Stimulated activated CD8-positive, alpha-beta memory T cell treated with anti-CD3 and anti-CD28 coated beads, Interleukin-7, amount 100 ng/mL, for 1 hour (primary cell): ENCODE results near the gene SLC26A1.
"Not testable (repeated sequence)": the region's sequence is repeated elsewhere in the genome, so short reads cannot be mapped to it uniquely, and the experiment has no call there.

ENCODE experiments used
- DNase-seq, 2 donors: peaks; one replicate each; pipeline ENCODE4 v3.0.0-alpha.2; 2020; ENCODE audit warnings: low read depth in 2 of 2

Gene SLC26A1

DNA sequence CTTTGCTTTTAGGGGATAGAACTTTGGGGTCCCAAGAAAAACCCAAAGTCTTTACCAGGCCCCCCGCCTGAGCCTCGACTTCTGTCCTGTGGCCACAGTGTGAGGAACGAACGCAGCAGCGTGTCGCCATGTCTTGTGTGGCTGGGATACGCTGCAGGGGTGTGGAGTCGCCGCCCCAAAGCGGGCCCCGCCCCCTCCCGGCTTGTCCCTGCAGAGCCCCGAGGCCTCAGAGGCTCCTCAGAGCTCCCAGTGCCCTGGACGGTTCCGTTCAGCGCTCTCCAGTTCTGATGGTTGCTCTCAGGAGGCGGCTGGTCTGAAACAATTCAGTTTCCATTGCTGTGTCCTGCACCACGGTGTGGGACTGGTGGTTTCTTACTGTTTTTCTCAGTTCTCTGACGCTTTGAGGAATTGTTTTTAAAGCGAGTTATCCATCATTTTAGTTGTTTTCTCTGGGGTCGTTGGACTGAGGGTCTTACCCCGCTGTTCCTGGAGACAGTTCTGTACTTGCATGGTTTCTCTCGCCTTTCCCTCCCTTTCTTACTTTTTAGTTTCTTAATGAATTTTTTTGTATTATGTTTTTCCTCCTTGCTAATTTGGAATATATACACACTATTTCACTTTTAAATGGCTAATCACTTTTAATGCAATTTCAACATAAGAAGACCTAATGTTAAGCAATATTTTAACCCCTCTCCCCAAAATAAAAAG lies 7.9 kb downstream of the SLC26A1 start:
- peak; percentile 40 to 55 for DNase-seq

DNA sequence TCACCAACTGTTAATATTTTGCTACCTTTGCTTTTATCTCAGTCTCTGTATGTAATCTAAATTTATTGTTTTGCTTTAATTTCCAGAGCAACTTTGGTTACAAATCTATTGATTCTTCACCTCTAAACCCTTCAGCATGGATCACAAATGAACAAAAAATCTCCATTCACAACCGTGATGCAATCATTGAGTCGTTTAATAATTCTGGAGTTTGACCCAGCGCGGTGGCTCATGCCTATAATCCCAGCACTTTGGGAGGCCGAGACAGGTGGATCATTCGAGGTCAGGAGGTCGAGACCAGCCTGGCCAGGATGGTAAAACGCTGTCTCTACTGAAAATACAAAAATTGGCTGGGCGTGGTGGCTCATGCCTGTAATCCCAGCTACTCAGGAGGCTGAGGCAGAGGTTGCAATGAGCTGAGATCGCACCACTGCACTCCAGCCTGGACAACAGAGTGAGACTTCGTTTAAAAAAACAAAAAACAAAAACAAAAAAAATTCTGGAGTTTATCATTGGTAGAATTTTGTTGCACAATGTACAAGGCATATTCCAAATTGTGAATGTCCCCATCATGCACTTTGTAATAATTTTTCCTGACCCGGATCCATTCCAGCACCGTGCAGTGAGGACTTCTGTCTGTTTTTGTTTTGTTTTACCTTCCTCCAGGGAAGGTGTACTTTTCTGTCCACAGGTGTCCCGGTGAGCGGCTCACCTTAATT lies 8.7 kb downstream of the SLC26A1 start:
- no peak for DNase-seq

DNA sequence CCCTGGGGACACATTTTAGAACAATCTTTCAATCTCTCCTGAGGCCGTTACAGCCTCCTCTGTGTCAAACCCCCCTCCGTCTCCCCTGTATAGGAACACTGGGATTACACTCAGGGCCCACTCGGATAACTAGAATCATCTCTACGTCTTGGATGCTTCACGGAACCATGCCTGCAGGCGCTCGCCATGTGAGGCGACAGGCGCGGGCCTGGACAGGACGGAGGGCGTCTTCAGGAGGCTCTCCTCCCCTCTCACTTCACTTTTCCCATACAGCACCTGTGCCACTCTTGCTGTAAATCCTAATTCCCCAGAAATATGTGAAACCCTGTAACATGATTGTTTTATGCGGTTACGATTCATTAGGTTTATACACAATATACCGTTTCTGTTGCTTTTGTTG lies 10.4 kb downstream of the SLC26A1 start:
- DNase-seq: no peak

DNA sequence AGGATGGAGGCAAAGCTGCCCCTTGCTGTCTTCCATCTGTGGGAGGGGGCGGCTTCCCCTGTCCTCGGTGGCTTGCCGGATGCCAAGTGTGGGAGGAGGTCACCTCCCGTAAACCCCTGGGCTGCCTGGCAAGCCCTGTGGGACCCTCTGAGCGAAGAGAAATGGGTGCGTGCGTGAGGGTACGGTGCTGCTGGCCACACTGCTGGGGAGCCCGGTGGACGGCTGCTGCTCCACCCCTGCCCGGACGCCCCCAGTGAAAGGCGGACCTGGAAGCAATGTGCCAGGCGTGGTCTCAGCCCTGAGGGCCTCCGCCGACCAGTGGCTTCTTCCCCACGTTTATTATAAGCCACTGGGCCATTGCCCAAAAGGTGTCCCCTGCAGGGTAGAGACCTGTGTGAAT lies 10.9 kb downstream of the SLC26A1 start:
- no peak for DNase-seq

DNA sequence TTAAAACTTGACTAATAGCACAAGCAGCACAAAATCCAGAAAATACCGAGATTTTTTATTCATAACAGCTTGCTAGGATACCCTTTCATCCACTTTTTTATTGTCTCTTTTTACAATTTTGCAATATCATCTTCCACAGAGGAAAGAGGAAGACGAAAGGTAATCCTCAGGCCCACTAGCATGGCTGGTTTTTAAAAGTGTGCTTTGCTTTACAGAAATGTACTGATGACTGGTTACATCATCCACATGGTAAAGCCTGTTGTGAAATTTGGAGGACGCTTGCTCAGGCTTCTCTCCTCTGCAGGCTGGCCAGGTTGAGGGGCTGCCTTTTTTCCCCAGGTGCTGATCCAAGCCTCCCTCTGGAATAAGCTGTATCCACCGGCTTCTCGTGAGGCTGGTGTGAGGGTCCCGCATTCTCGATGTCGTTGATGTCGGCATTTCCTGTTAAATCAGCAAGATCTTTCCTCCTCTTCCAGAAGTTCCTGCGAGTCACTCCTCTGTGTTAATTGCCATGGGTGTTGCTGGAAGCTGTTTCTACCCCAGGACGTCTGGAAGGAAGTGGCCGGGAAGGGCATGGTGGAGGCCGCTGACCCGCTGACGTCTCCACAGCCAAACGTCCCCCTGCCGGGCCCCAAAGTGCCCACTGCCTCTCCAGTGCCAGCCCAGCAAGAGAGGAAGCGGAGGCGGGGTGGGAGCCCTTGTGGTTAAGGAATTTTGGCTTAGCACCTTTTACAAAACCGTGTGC lies 14.1 kb downstream of the SLC26A1 start:
- no peak for DNase-seq

DNA sequence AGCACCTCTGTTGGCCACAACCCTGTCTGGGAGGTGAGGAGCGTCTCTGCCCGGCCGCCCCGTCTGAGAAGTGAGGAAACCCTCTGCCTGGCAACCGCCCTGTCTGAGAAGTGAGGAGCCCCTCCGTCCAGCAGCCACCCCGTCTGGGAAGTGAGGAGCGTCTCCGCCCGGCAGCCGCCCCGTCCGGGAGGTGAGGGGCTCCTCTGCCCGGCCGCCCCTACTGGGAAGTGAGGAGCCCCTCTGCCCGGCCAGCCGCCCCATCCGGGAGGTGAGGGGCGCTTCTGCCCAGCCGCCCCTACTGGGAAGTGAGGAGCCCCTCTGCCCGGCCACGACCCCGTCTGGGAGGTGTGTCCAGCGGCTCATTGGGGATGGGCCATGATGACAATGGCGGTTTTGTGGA lies 17.2 kb downstream of the SLC26A1 start:
- not testable (repeated sequence) for DNase-seq

DNA sequence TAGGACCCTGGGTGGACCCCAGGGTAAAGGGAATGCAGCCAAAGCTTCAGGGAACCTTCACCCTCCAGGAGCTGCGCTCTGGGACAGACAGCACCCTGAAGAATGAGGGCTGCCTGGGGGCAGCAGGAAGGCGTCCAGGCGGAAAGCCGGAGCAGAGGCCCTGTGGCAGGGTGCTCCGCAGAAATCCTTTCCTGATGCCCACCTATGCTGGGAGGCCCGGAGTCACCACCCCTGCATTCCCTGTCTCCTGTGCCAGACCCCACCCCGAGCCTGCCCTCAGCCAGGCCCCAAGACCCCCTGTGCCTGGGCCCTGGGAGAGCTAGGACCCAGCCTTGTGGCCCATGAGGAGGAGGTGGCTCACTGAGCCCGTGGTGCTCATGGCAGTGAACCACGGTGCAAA lies 18.5 kb downstream of the SLC26A1 start:
- no peak for DNase-seq

DNA sequence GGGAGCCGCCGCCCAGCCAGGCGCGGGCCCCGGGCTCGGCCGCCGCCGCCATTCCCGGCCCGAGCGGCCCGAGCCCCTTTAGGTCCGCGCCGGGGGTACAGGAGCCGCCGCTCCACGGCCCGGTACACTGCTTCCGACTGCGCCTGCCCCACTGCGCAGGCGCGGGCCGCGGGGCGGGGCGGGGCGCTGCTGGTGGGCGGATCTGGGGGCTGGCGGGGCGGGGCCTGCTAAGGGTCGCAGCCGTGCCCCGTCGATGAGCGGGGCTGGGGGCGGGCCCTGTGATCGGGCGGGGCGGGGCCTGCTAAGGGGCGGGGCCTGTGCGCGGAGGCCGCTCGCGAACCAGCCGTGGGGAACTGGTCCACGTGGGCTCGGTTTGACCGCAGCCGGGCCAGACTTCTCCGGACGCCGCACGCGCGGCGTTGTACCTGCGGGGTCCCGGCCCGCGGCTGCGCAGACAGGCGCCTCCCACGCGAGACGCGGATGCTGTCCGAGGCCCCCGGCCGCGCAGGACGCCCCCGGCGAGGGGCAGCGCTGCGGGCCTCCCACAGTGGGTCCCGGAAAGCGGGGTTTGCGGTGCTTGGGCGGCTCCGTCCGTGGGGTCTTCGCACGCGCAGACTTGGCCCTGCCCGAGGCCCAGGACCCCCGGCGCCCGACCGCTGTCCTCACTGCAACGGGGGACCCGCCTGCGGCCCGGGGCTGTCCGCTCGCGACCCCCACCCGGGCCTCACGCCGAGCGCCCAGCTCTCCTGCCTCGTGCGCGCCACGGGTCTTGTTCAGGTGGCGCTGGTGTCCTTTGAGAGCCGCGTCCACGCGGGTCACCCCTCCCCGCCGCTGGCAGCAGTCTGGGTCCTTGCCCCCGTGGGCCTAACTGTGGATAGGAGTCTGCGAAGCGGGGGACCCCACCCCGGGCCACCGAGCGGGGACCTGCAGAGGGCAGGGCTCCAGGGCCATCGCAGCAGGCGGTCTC lies 19.5 kb downstream of the SLC26A1 start, which contains the start of gene DGKQ:
Gene DGKQ, minus strand, starts transcription at position 139 of the 967 bp plus-strand sequence. Its CDS starts 87 bp downstream, at position 52.
- DNase-seq: peak; percentile 77 to 87

DNA sequence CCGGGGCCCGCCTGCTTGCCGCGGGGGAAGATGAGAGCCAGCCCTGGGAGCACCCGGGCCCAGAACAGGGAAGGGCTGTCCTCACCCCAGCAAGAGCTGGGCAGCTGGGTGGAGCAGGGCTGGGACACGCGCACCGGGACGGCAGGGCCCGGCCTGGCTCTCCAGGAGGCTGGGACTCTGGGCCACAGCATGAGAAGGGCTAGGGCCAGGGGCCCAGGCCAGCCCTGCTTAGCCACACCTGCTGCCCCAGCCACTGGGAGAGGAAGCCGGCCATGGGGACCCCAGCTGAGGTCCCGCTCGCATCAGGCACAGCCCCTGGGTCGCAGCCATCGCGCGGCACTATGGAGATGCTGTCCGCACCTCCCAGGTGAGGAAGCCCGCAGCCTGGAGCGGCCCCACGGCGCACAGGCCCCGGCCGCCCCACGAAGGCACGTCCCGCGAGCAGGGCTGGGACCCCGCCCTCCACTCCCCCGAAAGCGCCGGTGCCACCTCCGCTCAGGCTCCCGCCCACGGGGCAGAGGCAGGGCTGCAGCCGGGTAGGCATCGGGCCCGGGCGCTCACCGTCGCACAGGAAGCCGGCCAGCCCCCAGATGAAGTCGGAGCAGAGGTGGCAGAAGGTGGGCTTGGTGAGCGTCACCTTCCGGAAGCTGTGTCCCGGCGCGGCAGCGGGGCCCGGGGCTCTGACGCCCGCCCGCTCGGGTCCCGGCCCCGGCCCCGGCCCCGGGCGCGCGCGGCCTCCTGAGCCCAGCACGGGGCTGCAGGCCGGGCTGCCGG lies 20.4 kb downstream of the SLC26A1 start:
- DNase-seq: peak; percentile 24 to 34

DNA sequence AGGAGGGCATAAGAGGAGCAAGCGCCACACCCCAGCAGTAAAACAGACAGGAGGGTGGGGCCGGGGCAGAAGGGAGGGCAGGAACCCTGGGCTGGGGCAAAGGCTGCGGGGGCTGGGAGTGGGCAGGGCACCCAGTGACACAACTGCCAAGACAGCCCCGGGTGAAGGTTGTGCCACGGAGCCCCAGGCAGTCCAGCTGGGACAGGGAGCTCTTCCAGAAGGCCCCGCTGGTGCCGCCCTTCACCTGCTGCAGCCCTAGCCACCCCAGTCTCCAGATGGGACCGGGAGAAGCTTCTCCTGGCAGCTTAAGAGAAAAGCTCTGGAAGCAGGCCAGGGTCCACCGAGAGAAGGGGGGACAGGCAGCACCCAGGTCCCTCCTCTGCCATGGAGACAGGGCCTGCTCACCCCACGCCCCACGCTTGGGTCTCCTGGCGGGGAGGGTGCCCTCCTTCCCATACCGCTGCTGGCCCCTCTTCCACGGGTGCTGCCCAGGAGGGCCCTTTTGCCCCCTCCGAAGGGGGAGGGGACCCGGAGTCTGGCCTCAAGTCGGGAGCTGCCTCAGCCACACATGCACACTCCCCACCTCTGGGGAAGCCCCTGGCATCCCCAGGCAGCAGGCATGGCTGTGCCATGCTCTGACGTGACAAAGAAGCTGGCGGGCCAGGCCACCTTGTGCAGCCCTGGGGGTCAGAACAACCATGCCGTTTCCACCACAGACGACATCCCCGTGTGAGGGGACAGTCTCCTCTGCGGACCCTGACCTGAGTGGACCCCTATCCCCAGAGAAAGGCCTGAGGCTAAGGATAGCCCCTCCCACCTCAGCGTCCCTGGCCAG lies 21.3 kb downstream of the SLC26A1 start:
- no peak for DNase-seq

DNA sequence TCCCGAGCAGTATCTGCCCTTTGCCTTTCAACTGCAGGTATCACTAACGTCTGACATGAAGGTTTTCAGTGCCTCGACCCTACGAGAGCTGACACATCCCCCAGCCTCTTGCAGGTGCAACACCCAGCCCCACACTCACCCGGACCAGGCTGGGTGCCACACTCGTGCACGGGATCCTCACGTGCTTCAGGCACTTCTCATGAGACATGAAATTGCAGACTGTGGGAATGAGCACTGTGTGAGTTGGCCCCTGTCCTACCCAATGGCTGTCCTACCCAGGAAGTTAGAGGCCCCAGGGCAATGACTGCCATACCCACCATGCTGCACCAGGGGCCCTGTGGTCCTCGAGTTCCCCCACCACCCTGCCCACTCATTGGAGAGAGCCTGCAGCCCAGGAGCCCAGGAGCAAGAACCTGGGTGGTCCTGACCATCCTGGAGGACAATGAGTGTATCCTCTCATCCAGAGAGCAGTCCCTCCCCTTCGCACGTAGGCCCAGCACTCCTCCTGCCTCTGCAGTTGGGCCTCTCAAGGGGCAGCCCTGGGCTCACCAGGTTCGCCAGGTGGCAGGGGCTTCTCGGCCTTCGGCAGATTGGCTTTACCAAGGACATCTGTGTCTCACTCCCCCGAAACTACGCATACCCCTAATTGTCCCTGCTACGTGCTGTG lies 22.2 kb downstream of the SLC26A1 start:
- DNase-seq: no peak

DNA sequence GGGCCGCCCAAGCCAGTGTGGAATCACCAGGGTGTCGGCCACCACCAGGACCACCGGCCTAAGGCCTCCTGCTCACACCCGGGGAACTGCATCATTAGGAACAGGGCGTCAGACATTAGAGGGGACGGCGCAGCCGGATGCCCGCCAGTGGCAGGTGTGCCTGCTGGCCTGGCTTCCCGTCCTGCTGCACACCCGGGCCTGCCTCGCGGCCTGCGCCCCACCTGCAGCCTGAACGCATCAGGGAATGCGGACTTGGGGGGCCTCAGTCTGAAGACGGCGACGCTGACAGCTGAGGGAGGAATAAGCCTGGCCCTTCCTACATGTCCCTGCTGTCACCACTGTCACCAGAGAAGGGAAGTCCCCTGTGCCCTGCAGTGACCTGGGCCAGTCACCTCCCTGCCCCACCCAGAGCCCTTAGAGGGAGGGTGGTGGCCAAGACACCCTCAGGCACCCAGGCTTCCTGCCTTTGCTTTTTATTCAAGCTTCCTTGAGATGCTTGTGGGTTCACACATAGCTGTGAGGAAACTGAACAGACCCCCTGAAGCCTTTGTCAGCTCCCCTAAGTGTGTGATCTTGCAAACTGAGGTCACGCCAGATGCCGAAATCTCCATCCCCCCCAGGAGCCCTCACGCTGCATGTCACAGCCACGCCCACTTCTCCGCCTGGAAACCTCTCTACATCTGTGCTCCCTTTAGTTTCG lies 23.0 kb downstream of the SLC26A1 start:
- DNase-seq: peak in 1 of 2 donors; percentile 13

DNA sequence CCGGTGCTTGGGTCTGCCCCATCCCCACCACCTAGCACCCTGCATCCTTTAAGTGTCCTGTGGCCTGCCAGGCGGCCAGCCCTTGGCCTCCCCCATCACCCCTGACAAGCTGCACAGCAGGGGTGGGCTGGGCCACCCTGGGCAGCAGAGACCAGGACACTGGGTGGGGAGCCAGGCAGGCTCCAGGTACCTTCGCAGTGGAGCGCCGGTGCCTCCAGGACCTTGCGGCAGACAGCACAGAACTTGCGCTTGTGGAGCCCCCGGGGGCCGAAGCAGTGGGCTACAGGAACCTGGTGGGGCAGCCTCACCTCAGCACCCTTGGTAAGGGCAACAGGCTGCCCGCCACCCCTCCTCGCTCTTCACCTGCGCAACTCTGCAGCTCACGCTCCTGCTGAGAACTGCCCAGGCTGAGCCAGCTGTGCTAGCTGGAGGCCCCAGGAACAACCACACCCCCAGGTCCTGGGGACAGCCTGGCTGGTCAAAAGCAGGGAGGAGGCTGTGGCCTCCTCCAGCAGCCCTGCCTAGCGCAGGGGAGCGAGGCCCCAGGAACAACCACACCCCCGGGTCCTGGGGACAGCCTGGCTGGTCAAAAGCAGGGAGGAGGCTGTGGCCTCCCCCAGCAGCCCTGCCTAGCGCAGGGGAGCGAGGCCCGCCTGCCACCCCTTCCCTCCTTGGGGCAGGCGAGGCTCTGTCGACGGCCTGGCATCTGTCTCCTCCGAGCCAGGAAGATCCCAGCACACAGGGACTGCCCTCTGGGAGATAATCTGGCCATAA lies 24.4 kb downstream of the SLC26A1 start:
- DNase-seq: no peak

DNA sequence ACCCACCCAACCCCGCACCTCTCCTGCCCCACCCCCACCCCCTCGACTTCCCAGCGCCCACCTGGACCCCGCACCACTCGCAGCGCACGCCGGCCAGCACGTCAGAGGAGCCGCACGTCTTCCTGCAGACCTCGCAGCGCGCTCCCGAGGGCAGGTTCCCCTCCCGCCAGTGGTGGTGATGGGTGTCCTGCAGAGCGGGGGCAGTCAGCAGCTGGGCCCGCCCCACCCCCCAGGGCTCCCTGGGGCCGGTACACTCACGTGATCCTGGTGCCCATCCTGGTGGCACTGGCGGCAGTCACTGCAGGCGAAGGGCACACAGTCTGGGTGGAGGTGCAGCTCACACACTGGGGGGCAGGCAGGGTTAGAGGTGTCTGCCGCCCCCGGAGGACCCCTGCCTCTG lies 25.0 kb downstream of the SLC26A1 start:
- DNase-seq: no peak

DNA sequence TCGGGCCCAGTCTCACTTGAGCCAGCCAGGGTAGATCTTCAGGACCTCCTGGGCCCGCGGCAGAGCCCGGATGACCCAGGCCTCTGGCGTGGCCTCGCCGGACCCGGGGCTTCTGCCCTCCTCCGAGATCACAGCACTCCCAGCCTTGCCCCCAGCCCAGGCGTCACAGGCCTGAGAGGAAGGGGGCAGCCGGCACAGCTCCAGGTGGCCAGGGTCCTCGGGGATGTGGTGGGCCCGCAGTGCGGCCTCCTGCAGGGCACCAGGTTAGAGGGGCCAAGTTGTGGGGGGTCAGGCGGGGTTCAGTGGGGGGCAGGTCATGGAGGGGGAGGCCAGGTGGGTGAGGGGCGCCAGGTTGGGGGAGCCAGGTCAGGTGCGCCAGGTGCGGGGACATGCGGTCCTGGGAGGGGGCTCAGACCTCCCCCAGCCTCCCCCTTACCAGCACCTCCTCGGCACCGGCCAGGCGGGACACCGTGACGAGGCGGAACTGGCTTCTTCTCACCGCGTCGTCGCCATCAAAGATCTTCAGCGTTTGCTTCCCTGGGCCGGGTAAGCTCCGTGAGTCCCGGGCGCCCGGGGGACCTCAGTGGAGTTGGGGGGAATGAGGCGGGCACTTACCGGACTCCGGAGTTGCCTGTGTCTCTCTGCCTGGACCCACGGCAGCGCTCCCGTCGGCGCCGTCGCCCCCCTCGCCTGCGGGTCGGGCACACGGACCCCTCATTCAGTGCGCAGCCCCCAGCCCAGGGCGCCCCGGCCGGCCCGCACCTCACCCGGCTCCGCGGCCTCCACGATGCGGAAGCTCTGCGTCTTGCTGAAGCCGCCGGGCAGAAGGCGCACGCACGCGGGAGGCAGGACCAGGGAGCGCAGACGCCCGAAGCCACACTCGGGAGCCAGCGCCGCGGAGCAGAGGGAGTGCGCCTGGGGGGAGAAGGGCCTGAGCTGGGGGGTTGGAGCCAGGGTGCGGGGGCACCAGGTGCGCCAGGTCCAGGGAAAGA lies 25.8 kb downstream of the SLC26A1 start:
- no peak for DNase-seq

DNA sequence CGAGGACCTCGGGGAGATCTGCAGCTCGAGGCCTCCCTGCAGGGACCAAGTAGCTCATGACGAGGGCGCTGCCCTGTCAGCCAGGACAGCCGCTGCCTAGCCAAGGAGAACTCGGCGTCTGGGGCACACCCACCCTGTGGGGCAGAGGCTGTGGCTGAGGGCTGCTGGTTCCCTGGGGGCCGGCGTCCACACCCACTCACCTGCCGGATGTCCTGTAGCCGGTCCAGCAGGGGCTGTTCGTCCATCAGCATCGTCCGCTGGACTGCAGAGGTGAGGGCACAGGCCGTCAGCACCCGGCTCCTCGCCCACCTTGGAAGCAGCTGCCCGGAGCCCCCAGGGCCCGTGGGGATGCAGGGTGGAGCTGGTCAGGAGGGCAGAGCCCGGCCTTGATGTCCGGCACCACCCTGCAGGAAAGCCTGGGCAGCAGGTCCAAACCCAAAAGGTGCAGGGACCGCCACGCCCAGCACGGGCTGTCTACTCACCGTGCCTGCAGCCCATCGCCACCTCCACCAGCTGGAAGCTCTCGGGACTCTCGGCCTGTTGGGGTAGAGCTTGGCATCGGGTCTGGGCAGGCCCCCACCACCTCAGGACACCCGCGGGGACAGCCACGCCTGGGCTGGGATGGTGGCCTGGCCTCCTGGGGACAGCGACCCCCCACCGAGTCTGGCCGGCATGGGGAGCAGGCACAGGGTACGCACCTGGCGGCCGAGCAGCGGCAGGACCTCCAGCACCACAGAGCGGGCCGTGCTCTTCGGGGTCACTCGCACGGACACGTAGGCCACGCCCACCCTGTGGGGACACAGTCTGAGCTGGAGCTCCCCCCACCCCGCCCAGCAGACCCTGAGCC lies 26.7 kb downstream of the SLC26A1 start:
- no peak for DNase-seq
